ENCODE results near the gene XAGE1B.
"Not testable (repeated sequence)": the region's sequence is repeated elsewhere in the genome, so short reads cannot be mapped to it uniquely, and the experiment has no call there.

XAGE1B gene, protein sequence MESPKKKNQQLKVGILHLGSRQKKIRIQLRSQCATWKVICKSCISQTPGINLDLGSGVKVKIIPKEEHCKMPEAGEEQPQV

GRCh38 chrX:52516987-52517325 lies at the start of gene XAGE1B:
TSS of gene XAGE1B (minus strand) at chrX:52517063. CDS start at chrX:52515527, 1,536 bp downstream.
- DNase-seq = not testable (repeated sequence)

DNA sequence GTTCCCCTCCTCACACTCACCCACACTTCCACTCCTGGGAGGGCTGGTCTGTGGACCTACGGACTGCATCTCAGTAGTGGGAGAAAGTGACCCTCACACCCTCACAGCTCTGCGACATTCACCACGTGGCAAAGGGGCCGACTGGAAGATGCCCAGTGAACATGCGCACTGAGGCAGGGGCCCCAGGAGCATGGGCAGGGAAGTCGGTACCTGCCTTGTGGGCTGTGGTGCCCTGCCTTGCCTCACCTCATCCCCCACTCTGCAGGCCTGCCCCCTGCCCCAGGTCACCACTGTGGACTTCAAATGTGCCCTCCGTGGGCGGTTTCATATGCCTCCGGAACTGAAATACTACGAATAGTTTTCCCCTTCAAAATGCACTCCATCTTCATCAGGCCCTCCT lies 46.2 kb upstream of the XAGE1B start:
- DNase-seq = no peak

DNA sequence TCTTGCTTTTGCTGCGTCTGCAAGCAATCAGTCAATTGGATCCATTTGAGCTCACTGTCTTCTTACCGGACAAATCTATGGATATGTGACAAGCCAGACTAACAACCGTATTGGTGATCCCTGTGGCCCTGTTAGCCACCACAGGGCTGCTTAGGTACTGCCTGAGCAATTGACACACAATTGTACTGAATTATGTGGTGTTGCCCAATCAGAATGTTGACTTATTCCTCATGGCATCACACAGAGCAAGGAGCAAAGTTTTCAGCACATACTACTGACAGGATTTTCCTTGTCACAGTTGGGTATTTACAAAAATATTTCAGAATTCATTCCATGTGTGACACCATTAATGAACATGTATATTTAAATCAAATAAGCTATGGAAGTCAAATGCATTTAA lies 41.3 kb upstream of the XAGE1B start:
- no peak for DNase-seq

DNA sequence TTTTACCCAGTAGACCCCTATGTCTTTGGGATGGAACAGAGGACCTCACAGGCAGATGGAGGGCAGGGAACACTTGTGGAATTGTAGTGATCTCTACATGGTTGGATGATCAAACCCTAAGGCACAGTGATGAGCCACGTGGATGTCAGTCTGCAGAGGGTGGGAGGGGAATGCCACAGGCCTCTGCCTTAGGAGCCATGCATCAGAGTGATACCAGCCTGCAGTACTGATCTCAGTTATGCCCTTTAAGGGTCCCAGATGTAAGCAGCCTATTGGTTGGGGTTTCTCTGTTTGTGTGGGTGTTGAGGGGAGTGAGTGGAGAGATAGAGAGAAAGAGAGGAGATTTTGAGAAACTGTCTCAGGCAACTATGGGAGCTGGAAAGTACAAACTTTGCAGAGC lies 39.9 kb upstream of the XAGE1B start:
- no peak for DNase-seq

DNA sequence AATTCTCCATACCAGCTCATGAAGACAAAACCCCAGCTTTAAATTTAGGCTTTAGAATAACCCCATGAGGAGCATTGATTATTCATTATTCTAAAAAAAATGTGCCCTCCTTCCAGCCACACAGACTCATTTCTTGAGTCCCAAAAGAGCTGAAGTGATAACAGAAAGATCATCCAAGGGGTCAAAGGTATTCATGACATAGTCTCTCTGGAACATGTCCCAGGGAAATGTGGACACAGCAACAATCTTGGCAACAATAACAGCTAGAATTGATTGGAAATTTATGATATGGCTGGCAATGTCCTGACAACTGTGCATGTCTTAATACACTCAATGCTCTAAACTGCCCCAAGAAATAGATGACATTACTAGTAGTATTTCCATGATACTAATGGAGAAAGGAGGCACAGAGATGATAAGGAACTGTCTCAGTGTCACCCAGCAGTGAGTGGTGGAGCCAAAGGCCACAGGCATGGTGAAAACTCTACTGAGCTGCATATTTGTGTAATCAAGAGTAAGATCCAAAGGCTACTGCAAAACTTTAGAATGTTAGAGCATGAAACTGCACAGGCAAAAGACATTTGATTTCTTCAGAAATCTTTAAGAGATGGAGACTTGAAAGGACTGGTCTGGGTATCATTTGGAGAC lies 37.3 kb upstream of the XAGE1B start:
- no peak for DNase-seq

GRCh38 chrX:52548769-52549168 lies 31.9 kb upstream of the XAGE1B start:
- DNase-seq = not testable (repeated sequence)

DNA sequence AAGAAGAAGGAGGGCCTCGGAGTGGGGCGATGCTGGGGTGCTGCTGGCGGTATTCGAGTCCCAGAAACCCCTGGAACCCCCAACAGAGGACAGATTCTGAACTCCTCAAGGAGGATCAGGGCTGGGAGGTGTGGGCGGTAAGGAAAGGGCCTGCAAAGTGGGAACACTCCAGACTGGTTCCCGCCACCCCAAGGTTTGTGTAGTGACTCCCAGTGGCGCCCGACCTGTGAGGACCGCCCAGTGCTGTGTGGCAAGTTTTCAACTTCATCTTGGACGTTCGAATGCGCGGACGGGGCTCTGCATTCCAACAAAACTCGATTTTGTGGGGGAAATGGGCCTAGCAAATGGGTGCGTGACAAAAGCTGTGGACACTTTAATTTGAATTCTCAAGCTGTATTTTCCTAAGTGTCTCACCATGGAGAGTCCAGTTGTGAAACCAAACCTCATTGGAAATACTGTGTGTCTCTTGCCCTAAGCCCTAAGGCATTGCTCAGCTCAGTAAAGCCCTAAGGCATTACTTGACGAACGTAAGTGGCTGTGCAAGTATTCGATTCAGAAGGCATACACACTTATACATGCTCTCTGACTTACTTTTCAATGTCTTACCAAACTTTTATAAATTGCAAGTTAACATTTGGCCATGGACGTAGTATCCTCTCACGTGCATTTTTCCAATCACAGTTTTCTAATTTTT lies 27.4 kb upstream of the XAGE1B start:
- no peak for DNase-seq

- no peak for DNase-seq
These were observed 25.4 kb upstream of the XAGE1B start for GRCh38 chrX:52542311-52542710.

DNA sequence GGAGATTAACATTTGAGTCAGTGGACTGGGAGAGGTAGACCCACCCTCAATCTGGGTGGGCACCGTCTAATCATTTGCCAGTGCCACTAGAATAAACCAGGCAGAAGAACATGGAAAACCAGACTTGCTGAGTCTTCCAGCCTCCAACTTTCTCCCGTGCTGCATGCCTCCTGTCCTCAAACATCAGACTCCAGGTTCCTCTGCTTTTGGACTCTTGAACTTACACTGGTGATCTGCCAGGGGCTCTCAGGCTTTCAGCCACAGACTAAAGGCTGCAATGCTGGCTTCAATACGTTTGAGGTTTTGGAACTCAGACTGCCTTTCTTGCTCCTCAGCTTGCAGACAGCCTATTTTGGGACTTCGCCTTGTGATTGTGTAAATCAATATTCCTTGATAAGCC lies 24.2 kb upstream of the XAGE1B start:
- not testable (repeated sequence) for DNase-seq

DNA sequence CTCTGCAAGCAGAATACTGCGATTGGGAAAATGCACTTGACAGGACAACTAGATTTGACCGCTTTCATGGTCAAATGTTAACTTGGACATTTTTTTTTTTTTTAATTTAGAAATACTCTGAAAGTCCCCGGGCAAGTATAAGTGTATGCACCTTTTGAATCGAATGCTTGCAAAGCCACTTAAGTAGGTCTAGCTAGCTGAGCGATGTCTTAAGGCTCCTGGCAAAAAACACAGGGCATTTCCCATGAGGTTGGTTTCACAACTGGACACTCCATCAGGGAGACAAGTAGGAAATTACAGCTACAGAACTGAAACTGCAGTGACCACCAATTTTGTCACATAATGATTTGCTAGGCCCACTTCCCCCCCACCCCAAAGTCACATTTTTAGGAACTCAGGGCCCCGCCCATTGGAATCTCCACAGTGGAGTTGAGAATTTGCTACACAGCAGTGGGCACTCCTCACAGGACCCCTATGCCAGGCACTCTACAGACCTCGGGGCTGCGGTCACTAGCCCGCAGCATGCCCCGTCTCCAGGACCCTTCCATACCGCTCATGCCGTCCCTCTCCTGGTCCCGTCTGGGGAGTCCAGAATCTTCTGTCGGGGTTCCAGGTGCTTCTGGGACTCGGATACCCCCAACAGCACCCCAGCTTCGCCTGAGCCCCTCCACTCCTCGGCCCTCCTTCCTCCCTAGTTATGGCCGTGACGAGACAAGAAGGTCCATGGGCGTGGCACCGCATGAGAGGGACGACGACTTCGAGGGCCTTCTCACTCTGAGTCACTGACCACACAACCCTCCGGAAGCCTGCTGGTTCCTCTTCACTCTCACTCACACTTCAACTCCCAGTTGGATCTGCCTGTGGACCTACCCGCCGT lies 515 bp downstream of the XAGE1B start:
- not testable (repeated sequence) for DNase-seq

DNA sequence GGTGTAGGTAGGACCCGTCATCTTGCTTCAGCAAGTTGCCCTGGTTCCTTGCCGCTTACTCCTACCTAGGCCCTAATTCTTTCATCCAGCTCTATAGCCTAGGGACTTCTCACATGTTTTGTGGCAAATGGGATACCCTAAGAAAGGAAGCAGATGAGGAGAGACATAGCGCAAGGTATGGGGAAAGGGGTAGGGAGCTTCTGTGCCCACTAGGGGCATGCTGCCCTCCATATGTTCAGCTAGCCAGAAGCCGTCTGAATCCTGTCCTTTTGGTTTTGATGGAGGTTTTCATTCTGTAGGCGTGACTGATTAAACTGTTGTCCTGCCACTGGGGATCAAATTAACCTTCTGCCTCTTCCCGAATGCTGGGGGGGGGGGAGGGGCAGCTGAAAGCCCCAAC lies 5.7 kb downstream of the XAGE1B start:
- not testable (repeated sequence) for DNase-seq

GRCh38 chrX:52509916-52510315 lies 6.9 kb downstream of the XAGE1B start:
- DNase-seq = no peak

DNA sequence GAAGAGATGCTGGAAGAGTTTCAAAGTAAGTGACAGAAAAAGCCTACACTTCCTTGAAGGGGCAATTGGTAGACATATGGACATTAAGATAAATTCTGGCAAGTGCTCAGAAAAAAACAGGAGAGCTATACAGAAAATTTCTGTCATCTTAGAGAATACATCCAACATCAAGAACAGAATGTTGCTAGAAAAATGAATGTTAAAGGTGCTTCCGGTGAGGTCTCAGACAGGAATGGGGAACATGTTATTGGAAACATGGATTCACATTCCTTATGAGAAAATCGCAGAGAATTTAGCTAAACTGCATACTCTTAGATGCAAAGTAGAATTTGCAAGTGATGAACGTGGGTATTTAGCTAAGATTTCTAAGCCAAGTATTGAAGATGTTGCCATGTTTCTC lies 9.5 kb downstream of the XAGE1B start:
- DNase-seq = no peak

- no peak for DNase-seq
These were observed 12.3 kb downstream of the XAGE1B start for GRCh38 chrX:52504551-52504950.

GRCh38 chrX:52501362-52501761 lies 15.5 kb downstream of the XAGE1B start:
- not testable (repeated sequence) for DNase-seq

DNA sequence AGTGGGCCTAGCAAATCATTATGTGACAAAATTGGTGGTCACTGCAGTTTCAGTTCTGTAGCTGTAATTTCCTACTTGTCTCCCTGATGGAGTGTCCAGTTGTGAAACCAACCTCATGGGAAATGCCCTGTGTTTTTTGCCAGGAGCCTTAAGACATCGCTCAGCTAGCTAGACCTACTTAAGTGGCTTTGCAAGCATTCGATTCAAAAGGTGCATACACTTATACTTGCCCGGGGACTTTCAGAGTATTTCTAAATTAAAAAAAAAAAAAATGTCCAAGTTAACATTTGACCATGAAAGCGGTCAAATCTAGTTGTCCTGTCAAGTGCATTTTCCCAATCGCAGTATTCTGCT lies 20.5 kb downstream of the XAGE1B start:
- not testable (repeated sequence) for DNase-seq

DNA sequence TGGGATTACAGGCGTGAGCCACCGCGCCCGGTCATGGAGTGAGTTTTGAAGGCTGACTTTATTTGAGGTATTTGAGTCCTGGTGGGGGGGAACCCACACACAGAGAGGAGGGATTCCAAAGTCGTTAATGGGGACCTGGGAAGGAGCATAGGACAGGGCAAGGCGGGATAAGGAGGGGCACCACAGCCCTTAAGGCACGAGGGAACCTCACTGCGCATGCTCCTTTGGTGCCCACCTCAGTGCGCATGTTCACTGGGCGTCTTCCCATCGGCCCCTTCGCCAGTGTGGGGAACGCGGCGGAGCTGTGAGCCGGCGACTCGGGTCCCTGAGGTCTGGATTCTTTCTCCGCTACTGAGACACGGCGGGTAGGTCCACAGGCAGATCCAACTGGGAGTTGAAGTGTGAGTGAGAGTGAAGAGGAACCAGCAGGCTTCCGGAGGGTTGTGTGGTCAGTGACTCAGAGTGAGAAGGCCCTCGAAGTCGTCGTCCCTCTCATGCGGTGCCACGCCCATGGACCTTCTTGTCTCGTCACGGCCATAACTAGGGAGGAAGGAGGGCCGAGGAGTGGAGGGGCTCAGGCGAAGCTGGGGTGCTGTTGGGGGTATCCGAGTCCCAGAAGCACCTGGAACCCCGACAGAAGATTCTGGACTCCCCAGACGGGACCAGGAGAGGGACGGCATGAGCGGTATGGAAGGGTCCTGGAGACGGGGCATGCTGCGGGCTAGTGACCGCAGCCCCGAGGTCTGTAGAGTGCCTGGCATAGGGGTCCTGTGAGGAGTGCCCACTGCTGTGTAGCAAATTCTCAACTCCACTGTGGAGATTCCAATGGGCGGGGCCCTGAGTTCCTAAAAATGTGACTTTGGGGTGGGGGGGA lies 21.1 kb downstream of the XAGE1B start, which contains the start of gene XAGE1A:
Gene XAGE1A (plus strand): TSS at position 264 of the 874 bp plus-strand sequence. CDS start 1,554 bp downstream, outside the sequence.
- DNase-seq = not testable (repeated sequence)

DNA sequence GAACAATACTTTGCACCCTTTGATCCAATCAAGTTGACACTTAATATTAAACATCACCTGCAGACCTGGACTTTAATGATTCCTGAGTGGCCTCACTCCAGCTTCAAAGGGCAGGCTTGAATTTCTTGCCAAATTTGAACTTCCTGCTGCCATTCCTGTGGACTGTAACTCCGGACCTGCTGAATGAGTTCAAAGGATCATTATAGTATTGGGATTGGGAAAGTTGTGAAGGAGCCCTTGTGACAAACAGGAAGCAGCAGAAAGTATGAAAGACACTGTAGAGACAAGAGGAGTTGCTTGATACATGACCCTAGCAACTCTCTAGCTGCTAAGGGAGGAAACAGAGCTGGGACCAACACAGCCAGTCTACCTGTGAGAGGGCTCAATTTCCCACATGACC lies 45.6 kb downstream of the XAGE1B start:
- DNase-seq = not testable (repeated sequence)

All from activated CD4-positive, alpha-beta T cell treated with anti-CD3 and anti-CD28 coated beads for 4 hours (primary cell).